ENCODE measurements around the gene CDH22.

CDH22 gene

GRCh38 chr20:46279103-46279502 is 29.2 kb downstream of the CDH22 start:
- Mint-ChIP-seq H3K36me3 (no peaks in the 10 kb centered on the region), H3K27ac (no peak overlapping the region), H3K9me3 (peaks cover 4% of the 10 kb centered on the region), H3K4me1 (no peaks in the 10 kb centered on the region), H3K4me3 (no peak overlapping the region), H3K27me3 (peaks cover 78% of the 10 kb centered on the region)
- ATAC-seq = no peak

GRCh38 chr20:46277602-46278001 is 30.7 kb downstream of the CDH22 start:
- Mint-ChIP-seq H3K9me3 (peaks cover 8% of the 10 kb centered on the region), H3K27me3 (peaks cover 79% of the 10 kb centered on the region), H3K4me1 (no peaks in the 10 kb centered on the region), H3K36me3 (peaks cover 5% of the 10 kb centered on the region), H3K4me3 (no peak overlapping the region), H3K27ac (no peak overlapping the region)
- no peak for ATAC-seq

GRCh38 chr20:46276531-46276930 is 31.8 kb downstream of the CDH22 start:
- Mint-ChIP-seq H3K27ac (no peak overlapping the region), H3K36me3 (peaks cover 5% of the 10 kb centered on the region), H3K27me3 (peaks cover 79% of the 10 kb centered on the region), H3K4me1 (no peaks in the 10 kb centered on the region), H3K4me3 (no peak overlapping the region), H3K9me3 (peaks cover 18% of the 10 kb centered on the region)
- ATAC-seq = no peak

GRCh38 chr20:46275091-46275490 is 33.2 kb downstream of the CDH22 start:
- ATAC-seq = no peak
- Mint-ChIP-seq H3K9me3 (peaks cover 20% of the 10 kb centered on the region), H3K4me3 (no peak overlapping the region), H3K27me3 (peaks cover 81% of the 10 kb centered on the region), H3K27ac (no peak overlapping the region), H3K36me3 (peaks cover 5% of the 10 kb centered on the region), H3K4me1 (no peaks in the 10 kb centered on the region)

- peaks cover 87% of the 10 kb centered on the region for H3K27me3 Mint-ChIP-seq
These were observed 34.6 kb downstream of the CDH22 start for GRCh38 chr20:46273717-46274116.

GRCh38 chr20:46272389-46273047 is 35.8 kb downstream of the CDH22 start:
- H3K4me1 Mint-ChIP-seq = no peaks in the 10 kb centered on the region
- H3K36me3 Mint-ChIP-seq = peaks cover 5% of the 10 kb centered on the region
- H3K4me3 Mint-ChIP-seq = no peak overlapping the region
- ATAC-seq = no peak
- H3K27ac Mint-ChIP-seq = no peak overlapping the region
- H3K9me3 Mint-ChIP-seq = peaks cover 20% of the 10 kb centered on the region
- peaks cover 81% of the 10 kb centered on the region for H3K27me3 Mint-ChIP-seq

More at GRCh38 chr20:46273717-46274116, 34.6 kb downstream of the CDH22 start:
- Mint-ChIP-seq H3K4me1 (no peaks in the 10 kb centered on the region), H3K4me3 (no peak overlapping the region), H3K36me3 (peaks cover 5% of the 10 kb centered on the region), H3K27ac (no peak overlapping the region), H3K9me3 (peaks cover 20% of the 10 kb centered on the region)
- no peak for ATAC-seq

- Mint-ChIP-seq H3K27ac (no peak overlapping the region), H3K4me3 (no peak overlapping the region)
These were observed 37.1 kb downstream of the CDH22 start for GRCh38 chr20:46270977-46271744.

GRCh38 chr20:46269372-46269771 is 38.9 kb downstream of the CDH22 start:
- Mint-ChIP-seq H3K9me3 (peaks cover 22% of the 10 kb centered on the region), H3K4me1 (no peaks in the 10 kb centered on the region), H3K36me3 (peaks cover 5% of the 10 kb centered on the region), H3K27me3 (peaks cover 69% of the 10 kb centered on the region), H3K4me3 (no peak overlapping the region), H3K27ac (no peak overlapping the region)
- no peak for ATAC-seq

More at GRCh38 chr20:46270977-46271744, 37.1 kb downstream of the CDH22 start:
- Mint-ChIP-seq H3K9me3 (peaks cover 20% of the 10 kb centered on the region), H3K27me3 (peaks cover 72% of the 10 kb centered on the region), H3K36me3 (peaks cover 5% of the 10 kb centered on the region), H3K4me1 (no peaks in the 10 kb centered on the region)
- no peak for ATAC-seq

- H3K27ac Mint-ChIP-seq = no peak overlapping the region
- H3K27me3 Mint-ChIP-seq = peaks cover 69% of the 10 kb centered on the region
- H3K4me3 Mint-ChIP-seq = no peak overlapping the region
- ATAC-seq = no peak
- peaks cover 4% of the 10 kb centered on the region for H3K36me3 Mint-ChIP-seq
- H3K4me1 Mint-ChIP-seq = no peaks in the 10 kb centered on the region
- H3K9me3 Mint-ChIP-seq = peaks cover 21% of the 10 kb centered on the region
These were observed 39.6 kb downstream of the CDH22 start for GRCh38 chr20:46268662-46269061.

- Mint-ChIP-seq H3K4me3 (no peak overlapping the region), H3K9me3 (peaks cover 17% of the 10 kb centered on the region), H3K4me1 (no peaks in the 10 kb centered on the region), H3K36me3 (no peaks in the 10 kb centered on the region), H3K27me3 (peaks cover 69% of the 10 kb centered on the region), H3K27ac (no peak overlapping the region)
- no peak for ATAC-seq
These were observed 40.1 kb downstream of the CDH22 start for GRCh38 chr20:46268131-46268614.

GRCh38 chr20:46267108-46268105 is 40.9 kb downstream of the CDH22 start:
- no peak overlapping the region for H3K4me3 Mint-ChIP-seq
- no peak for ATAC-seq
- no peaks in the 10 kb centered on the region for H3K36me3 Mint-ChIP-seq
- no peak overlapping the region for H3K27ac Mint-ChIP-seq
- no peaks in the 10 kb centered on the region for H3K4me1 Mint-ChIP-seq
- H3K27me3 Mint-ChIP-seq = peaks cover 73% of the 10 kb centered on the region
- peaks cover 17% of the 10 kb centered on the region for H3K9me3 Mint-ChIP-seq

- Mint-ChIP-seq H3K9me3 (peaks cover 6% of the 10 kb centered on the region), H3K4me3 (no peak overlapping the region), H3K27ac (no peak overlapping the region), H3K4me1 (no peaks in the 10 kb centered on the region), H3K27me3 (peaks cover 58% of the 10 kb centered on the region), H3K36me3 (no peaks in the 10 kb centered on the region)
- ATAC-seq = no peak
These were observed 42.8 kb downstream of the CDH22 start for GRCh38 chr20:46265539-46265938.

- Mint-ChIP-seq H3K36me3 (no peaks in the 10 kb centered on the region), H3K4me3 (no peak overlapping the region), H3K4me1 (no peaks in the 10 kb centered on the region), H3K27ac (no peak overlapping the region), H3K9me3 (peaks cover 6% of the 10 kb centered on the region), H3K27me3 (peaks cover 54% of the 10 kb centered on the region)
- ATAC-seq = no peak
These were observed 43.7 kb downstream of the CDH22 start for GRCh38 chr20:46264391-46265266.
